Measurements from ENCODE around the gene TP53RK.

The TP53RK gene

DNA sequence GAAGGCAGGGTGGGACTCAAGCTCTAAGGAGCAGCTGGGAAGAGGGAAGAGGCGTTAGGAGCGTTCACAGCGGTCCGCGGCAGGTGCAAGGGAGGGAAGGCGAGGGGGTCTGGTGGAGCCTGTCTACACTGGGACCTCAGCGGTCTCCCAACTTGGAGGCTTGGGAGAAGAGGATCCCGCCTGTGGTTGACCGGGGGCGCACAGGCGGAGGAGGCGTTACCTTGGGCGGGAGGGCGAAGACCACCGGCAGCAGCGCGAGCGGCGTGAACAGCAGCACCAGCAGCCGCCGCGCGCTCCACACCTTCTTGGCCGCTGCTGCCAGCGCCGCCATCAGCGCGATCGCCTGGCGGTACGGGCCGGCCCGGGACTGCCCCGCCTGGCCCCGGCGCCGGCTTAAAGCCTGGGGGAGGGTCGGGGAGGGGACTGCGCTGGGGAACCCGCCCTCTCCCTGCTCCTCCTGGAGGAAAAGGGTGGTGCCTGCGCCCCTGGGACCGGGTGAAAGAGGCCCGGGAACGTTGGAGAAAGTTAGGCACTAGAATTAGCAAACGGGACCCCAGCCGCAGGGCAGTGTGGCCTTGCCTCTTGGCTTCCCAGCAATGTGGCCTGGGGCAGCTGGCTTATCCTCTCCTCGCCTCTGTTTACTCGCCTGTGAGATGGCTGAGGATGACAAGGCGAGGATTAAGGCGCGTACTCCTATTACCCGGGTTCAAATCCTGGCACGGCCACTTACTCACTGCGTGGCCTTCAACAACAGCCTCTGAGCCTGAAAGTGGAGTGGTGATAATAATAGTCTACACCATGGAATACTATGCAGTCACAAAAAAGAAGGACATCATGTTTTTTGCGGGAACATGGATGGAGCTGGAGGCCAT is 37.9 kb downstream of the TP53RK start, which contains the start of gene SLC13A3:
Gene SLC13A3 (minus strand): TSS at position 369 of the 872 bp plus-strand sequence. CDS start 38 bp downstream, at position 331.
- TF ChIP-seq, protein P1, sequence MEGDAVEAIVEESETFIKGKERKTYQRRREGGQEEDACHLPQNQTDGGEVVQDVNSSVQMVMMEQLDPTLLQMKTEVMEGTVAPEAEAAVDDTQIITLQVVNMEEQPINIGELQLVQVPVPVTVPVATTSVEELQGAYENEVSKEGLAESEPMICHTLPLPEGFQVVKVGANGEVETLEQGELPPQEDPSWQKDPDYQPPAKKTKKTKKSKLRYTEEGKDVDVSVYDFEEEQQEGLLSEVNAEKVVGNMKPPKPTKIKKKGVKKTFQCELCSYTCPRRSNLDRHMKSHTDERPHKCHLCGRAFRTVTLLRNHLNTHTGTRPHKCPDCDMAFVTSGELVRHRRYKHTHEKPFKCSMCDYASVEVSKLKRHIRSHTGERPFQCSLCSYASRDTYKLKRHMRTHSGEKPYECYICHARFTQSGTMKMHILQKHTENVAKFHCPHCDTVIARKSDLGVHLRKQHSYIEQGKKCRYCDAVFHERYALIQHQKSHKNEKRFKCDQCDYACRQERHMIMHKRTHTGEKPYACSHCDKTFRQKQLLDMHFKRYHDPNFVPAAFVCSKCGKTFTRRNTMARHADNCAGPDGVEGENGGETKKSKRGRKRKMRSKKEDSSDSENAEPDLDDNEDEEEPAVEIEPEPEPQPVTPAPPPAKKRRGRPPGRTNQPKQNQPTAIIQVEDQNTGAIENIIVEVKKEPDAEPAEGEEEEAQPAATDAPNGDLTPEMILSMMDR (conservative IDR thresholded peaks at IDR 0.05) = no peak
- H3K27ac ChIP-seq = no peak within 1 kb of the TSS

DNA sequence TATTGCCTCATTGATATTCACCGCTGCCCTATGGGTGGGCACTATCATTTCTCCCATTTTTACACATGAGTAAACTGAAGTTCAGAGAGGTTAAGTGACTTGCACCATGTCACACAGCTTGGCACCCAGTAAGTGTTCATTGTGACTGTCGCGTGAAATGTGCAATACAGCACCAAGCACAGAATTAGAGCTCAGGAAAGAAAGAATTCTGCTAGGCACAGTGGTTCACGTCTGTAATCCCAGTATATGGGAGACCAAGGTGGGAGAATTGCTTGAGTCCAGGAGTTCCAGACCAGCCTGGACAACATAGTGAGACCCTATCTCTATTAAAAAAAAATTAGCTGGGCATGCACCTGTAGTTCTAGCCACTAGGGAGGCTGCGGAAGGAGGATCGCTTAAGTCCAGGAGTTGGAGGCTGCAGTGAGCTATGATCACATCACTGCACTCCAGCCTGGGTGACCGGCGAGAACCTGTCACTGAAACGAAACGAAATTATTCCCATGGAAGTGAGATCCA is 38.6 kb downstream of the TP53RK start:
- TF ChIP-seq, protein P1 (conservative IDR thresholded peaks at IDR 0.05) = no peak
- H3K27ac ChIP-seq = no peak overlapping the region

DNA sequence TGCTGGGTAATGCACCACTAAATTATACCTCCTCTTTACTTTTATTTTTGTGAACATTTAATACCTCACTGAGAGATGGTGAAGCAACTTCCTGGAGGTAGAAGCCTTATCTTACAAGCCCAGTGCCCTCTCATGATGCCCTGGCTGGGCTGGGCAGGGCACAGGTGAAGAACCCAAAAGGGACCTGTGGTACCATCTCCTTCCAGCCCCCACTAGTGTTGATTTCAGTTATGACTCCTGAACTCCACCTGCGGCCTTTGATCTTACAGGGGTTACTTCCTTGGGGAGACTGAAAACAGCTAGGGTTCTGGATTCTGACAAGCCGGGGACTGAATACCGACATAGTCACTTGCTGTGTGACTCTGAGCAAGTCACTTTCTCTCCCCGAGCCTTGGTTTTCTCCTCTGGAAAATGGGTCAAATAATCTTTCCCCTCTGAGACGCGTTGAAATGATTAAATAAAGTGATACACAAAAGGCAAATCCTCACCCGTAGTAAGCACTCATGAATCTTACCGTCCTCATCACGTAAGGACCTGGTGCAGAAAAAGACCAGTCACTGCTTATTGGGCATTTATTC is 39.2 kb downstream of the TP53RK start:
- TF ChIP-seq, protein P1 (conservative IDR thresholded peaks at IDR 0.05) = no peak
- H3K27ac ChIP-seq = no peak overlapping the region

DNA sequence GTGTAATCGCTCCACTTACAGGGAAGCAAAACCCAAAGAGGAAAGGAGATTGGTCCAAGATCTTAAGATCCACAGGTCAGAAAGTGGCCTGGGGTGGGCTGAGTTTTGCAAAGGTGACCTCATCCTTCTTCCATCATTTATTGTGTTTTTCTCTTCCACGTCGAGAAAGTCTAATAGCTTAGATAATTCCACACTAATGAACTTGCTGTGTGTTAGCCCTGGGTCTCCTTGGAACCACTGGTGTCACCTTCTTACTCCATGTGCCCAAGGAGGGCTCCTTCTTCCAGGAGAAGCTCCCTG is 39.6 kb downstream of the TP53RK start:
- TF ChIP-seq, protein P1 (conservative IDR thresholded peaks at IDR 0.05) = no peak
- no peak overlapping the region for H3K27ac ChIP-seq

DNA sequence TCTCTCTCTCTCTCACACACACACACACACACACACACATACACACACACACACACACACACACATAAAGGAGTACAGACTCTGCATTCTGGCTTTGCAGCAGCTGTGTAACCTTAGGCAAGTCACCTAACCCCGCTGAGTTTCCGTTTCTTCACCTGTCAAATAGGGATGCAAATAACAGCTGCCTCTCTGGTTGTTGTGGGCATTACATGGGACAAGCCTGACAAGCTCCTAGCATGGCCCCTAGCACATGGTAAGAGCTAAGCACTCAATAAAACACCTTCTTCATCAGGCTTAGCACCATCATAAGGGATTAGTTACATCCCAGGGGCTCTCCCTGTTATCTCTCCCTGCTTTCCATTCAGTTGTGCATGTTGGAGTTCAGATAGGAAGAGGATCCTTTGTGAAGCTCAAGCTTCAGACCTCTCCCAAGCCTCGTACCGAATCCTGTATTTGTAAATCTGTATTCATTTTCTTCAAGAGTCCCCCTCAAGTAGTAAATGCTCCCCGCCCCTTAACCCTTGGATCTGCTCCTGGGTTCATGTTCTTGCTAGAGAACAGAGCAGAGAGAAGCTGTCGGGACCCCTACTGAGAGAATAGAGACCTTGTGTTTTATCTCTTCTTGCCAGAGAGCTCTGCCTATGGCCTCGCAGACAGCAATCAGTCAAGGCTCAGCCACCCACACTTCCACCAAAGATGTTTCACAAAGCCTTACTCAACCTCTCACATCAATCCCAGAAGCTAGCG is 40.2 kb downstream of the TP53RK start:
- TF ChIP-seq, protein P1 (conservative IDR thresholded peaks at IDR 0.05) = no peak
- no peak overlapping the region for H3K27ac ChIP-seq

DNA sequence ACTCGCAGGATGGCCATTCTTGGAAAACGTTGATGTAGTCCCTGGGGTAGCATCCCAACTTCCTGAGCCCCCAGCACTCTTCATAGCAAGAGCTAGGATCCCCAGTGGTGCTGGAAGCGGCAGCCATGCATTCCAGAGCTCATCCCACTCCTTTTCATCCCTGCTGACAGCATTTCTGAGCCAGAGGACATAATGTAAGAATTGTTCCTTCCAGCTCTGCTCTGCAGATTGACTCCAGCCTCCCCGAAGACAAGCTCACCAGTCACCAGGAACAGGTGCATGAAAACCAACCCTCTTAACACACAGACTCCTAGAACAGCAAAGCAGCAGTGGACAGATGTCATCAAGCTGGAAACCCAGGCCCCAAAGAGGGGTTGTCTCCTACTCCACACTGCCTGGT is 41.8 kb downstream of the TP53RK start:
- TF ChIP-seq, protein P1 (conservative IDR thresholded peaks at IDR 0.05) = no peak

More for the DNA sequence above, 41.8 kb downstream of the TP53RK start:
- H3K27ac ChIP-seq = no peak overlapping the region

Measured in VCaP (cell line).